SK-N-SH treated with all-trans-retinoic acid at 6 μM for 48 hours (cell line): ENCODE results near the gene ZNF534.

Experiments
- ARNTL ChIP-seq: fragments of 450-650 bp; formaldehyde crosslinking; IDR thresholded peaks from 2 replicates; pipeline ENCODE4 v1.5.0; 2020; ENCODE audit warnings: low read depth, mild to moderate bottlenecking, moderate library complexity, borderline replicate concordance
- ESRRG ChIP-seq: fragments of 250-450 bp; sonication (Bioruptor Pico); IDR thresholded peaks from 2 replicates; pipeline ENCODE4 v1.6.1; 2021; ENCODE audit warnings: mild to moderate bottlenecking
- PATZ1 ChIP-seq: fragments of 250-450 bp; sonication (Bioruptor Pico); IDR thresholded peaks from 2 replicates; pipeline ENCODE4 v1.8.0; 2020; ENCODE audit warnings: mild to moderate bottlenecking, moderate library complexity, borderline replicate concordance
- RARB ChIP-seq: fragments of 250-450 bp; sonication (Bioruptor Pico); IDR thresholded peaks from 2 replicates; pipeline ENCODE4 v1.8.0; 2021; ENCODE audit warnings: mild to moderate bottlenecking, moderate library complexity
- SNAI2 ChIP-seq: fragments of 250-450 bp; sonication (Bioruptor Pico); IDR thresholded peaks from 2 replicates; pipeline ENCODE4 v1.5.0; 2020; ENCODE audit warnings: mild to moderate bottlenecking, moderate library complexity
- TOX ChIP-seq: fragments of 250-450 bp; sonication (Bioruptor Pico); IDR thresholded peaks from 2 replicates; pipeline ENCODE4 v1.8.0; 2021; ENCODE audit warnings: mild to moderate bottlenecking, moderate library complexity, borderline replicate concordance
- ZC3H10 ChIP-seq: fragments of 250-450 bp; sonication (Bioruptor Pico); IDR thresholded peaks from 2 replicates; pipeline ENCODE4 v1.5.1; 2021; ENCODE audit warnings: mild to moderate bottlenecking, moderate library complexity
- ZFP3 ChIP-seq: fragments of 250-450 bp; sonication (Bioruptor Pico); IDR thresholded peaks from 2 replicates; pipeline ENCODE4 v1.5.0; 2020; ENCODE audit warnings: mild to moderate bottlenecking, moderate library complexity
- ZFP30 ChIP-seq: fragments of 450-650 bp; formaldehyde crosslinking; IDR thresholded peaks from 2 replicates; pipeline ENCODE4 v1.5.0; 2022; ENCODE audit warnings: mild to moderate bottlenecking, moderate library complexity
- ZNF565 ChIP-seq: fragments of 450-650 bp; formaldehyde crosslinking; conservative IDR thresholded peaks from 2 replicates; pipeline ENCODE4 v1.5.0; 2020; ENCODE audit warnings: low read depth, mild to moderate bottlenecking, moderate library complexity
- ZNF70 ChIP-seq: fragments of 450-650 bp; formaldehyde crosslinking; IDR thresholded peaks from 2 replicates; pipeline ENCODE4 v1.5.0; 2020; ENCODE audit warnings: mild to moderate bottlenecking, moderate library complexity

- no peak for TF ChIP-seq ESRRG (CRISPR knock-in tag)
- TF ChIP-seq TOX (CRISPR knock-in tag), result no peak
- no peak for TF ChIP-seq ARNTL (CRISPR knock-in tag)
- TF ChIP-seq ZNF565, result no peak
- TF ChIP-seq PATZ1, result no peak
- no peak for TF ChIP-seq ZC3H10 (CRISPR knock-in tag)
- TF ChIP-seq ZFP30 (CRISPR knock-in tag), result no peak
- TF ChIP-seq SNAI2 (CRISPR knock-in tag), result no peak
- TF ChIP-seq ZNF70 (CRISPR knock-in tag), result no peak
- no peak for TF ChIP-seq ZFP3 (CRISPR knock-in tag)
- no peak for TF ChIP-seq RARB (CRISPR knock-in tag)
These were observed 31.5 kb upstream of the ZNF534 start, which contains the start of gene ZNF528 for GRCh38 chr19:52397310-52398080.
